Endothelial cell (in vitro differentiated cells): Measurements from ENCODE around the gene EPB41L1. TPM values are rescaled to one million over a fixed set of nuclear protein-coding genes. Genes with fewer than 3 reads are reported as not detected.

Experiments used
- DNase-seq: peaks from one replicate; pipeline ENCODE4 v3.0.0; 2021; ENCODE audit warnings: low spot score
- H3K27ac Mint-ChIP-seq: one replicate; pipeline ENCODE4 v1.8.0; 2021; ENCODE audit warnings: mixed read lengths, inconsistent platforms; ENCODE audit not compliant: unreplicated experiment
- H3K27me3 Mint-ChIP-seq: one replicate; pipeline ENCODE4 v1.8.0; 2021; ENCODE audit warnings: mild to moderate bottlenecking, moderate library complexity, mixed read lengths, inconsistent platforms; ENCODE audit not compliant: unreplicated experiment
- H3K36me3 Mint-ChIP-seq: one replicate; pipeline ENCODE4 v1.8.0; 2021; ENCODE audit warnings: mild to moderate bottlenecking, low read depth, mixed read lengths, inconsistent platforms; ENCODE audit not compliant: unreplicated experiment
- H3K4me1 Mint-ChIP-seq: one replicate; pipeline ENCODE4 v1.8.0; 2021; ENCODE audit warnings: mild to moderate bottlenecking, mixed read lengths, inconsistent platforms; ENCODE audit not compliant: unreplicated experiment
- H3K4me3 Mint-ChIP-seq: one replicate; pipeline ENCODE4 v1.8.0; 2021; ENCODE audit warnings: mild to moderate bottlenecking, mixed read lengths, inconsistent platforms; ENCODE audit not compliant: unreplicated experiment
- H3K9me3 Mint-ChIP-seq: one replicate; pipeline ENCODE4 v1.8.0; 2021; ENCODE audit warnings: mixed read lengths, inconsistent platforms; ENCODE audit not compliant: unreplicated experiment
- total RNA-seq: library from RNA; stranded (reverse); fragmentation: NEBNext Ultra II Directional; extraction: Animal tissue kit (Norgen Biotek cat#: 25700); gene quantifications from one replicate; pipeline ENCODE4 v1.2.1, GENCODE V29; 2021; ENCODE audit not compliant: unreplicated experiment
- TF ChIP-seq, protein P1 (sequence below): fragments of 200-600 bp; sonication (generic); IDR thresholded peaks from one replicate; pipeline ENCODE4 v1.5.0; 2021; ENCODE audit warnings: antibody characterized with exemption; ENCODE audit not compliant: unreplicated experiment

The EPB41L1 gene
- total RNA-seq, 1 donor from 2014 or later = 19.3 TPM

DNA sequence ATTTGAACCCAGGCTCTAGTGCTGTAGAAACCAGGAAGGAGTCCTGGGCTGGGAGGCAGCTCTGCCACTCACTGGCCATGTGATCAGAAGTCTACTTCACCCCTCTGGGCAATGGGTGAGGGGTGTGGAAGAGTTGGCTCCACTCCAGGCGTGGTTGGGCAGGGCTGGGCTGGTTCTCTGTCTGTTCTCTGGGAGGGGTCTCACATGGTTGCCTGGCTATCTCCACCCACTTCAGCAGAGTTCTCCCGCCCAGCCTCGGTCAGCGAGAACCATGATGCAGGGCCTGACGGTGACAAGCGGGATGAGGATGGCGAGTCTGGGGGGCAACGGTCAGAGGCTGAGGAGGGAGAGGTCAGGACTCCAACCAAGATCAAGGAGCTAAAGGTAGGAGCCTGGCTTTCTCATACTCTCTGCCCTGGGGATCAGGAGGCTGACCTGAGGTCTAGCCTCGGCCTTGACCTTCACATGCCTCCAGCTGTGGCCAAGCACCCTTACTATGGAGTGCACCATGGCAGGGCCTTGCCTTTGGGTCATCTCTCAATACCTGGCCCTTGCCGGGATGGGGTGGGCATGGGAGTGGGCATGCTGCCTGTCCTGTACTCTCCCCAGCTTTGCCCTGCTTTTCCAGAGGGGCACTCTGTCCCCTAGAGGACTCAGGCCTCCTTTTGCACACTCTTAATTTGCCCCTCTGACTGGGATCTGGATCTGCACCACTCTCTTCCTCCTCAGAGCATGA, 39.6 kb downstream of the EPB41L1 start:
- Mint-ChIP-seq H3K9me3 (no peaks in the 10 kb centered on the region), H3K4me3 (no peak overlapping the region), H3K36me3 (peaks cover 16% of the 10 kb centered on the region), H3K27ac (no peak overlapping the region), H3K27me3 (peaks cover 2% of the 10 kb centered on the region), H3K4me1 (no peaks in the 10 kb centered on the region)
- DNase-seq = no peak
- TF ChIP-seq, protein P1, sequence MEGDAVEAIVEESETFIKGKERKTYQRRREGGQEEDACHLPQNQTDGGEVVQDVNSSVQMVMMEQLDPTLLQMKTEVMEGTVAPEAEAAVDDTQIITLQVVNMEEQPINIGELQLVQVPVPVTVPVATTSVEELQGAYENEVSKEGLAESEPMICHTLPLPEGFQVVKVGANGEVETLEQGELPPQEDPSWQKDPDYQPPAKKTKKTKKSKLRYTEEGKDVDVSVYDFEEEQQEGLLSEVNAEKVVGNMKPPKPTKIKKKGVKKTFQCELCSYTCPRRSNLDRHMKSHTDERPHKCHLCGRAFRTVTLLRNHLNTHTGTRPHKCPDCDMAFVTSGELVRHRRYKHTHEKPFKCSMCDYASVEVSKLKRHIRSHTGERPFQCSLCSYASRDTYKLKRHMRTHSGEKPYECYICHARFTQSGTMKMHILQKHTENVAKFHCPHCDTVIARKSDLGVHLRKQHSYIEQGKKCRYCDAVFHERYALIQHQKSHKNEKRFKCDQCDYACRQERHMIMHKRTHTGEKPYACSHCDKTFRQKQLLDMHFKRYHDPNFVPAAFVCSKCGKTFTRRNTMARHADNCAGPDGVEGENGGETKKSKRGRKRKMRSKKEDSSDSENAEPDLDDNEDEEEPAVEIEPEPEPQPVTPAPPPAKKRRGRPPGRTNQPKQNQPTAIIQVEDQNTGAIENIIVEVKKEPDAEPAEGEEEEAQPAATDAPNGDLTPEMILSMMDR = no peak

DNA sequence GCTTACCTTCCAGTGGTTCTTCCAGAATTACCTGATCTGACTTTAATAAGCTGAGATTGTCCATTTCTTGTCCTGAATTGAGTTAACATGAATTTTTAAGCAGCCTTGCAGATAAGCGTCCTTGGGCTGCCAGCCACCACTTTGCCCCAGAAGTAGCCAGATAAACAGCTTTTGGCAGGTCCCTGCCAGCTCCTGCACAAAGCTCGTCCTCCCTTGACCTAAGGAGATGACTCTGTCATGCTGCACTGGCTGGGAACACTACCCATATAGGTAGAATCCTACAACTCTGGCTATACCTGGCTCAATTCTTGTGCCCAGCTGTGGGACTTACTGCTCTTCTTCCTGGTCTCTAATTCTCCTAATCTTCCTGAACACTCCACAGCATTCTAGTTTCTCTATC, 42.1 kb downstream of the EPB41L1 start:
- Mint-ChIP-seq H3K27me3 (peaks cover 2% of the 10 kb centered on the region), H3K4me3 (no peak overlapping the region)
- no peak for DNase-seq

DNA sequence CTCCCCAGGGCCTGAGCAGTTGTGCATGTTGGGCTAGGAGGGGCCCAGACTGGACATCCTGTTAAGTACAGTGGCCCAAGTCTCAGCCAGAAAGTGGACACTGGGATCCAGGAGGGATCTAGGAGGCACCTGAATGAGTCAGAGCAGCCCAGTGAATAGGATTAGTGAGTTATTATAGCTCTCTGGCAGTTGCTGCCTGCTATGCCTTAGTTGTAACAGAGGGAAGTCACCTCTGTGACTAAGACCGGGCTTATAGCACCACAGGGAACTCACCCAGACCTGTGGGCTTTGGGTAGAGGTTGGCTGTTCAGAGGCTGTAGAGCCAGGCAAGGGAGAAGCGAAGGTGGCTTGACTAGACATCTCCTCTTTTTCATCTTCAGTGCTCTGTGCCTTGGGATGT, 42.7 kb downstream of the EPB41L1 start:
- peaks cover 13% of the 10 kb centered on the region for H3K36me3 Mint-ChIP-seq
- no peak overlapping the region for H3K4me3 Mint-ChIP-seq
- H3K9me3 Mint-ChIP-seq = no peaks in the 10 kb centered on the region
- no peak for DNase-seq
- H3K4me1 Mint-ChIP-seq = peaks cover 4% of the 10 kb centered on the region
- H3K27ac Mint-ChIP-seq = no peak overlapping the region
- TF ChIP-seq, protein P1 = no peak
- H3K27me3 Mint-ChIP-seq = peaks cover 2% of the 10 kb centered on the region

More for the DNA sequence above, 42.1 kb downstream of the EPB41L1 start:
- H3K9me3 Mint-ChIP-seq = no peaks in the 10 kb centered on the region
- H3K27ac Mint-ChIP-seq = no peak overlapping the region
- H3K4me1 Mint-ChIP-seq = peaks cover 4% of the 10 kb centered on the region
- peaks cover 13% of the 10 kb centered on the region for H3K36me3 Mint-ChIP-seq
- TF ChIP-seq, protein P1 = no peak

DNA sequence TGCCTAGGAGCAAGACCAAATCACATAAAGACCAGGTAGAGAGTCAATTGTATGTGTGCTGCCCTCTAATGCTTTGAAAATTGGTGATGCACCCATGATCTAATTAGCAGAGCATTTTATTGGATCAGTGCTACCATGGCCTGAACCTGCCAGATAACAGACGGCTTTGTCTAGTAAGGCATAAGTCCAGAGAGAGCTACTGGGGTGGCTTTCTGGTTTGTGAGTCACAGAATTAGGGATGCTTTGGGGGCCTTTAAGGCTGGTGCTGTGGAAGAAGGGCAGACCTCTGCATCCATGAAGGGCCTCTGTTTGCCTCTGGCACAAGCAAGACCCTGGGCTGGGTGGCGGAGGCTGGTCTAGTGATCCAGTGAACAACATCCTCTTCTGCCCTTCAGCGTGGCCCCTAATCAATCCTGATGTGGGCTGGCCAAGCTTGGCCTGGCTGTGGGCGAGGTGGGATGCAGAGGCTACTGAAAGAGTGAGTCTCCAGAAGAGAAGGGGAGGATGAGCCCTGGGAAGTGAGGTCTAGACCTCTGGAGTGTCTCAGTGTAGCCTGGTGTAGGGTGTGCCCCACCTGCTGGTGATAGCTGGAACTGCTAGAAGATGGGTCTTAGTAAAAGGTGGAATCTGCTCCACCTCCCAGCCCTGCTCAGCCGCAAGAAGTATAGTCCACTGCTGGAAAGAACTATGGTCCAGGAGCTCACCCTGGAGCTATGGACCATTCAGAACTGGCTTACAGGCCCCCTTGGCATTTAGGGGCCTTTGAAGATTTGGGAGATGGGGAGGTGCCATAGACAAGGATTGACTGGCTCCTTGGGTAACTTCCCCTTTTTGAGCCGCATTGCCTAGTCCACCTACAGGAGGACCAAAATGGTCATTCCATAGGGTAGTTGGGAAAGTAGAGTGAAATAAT, 45.1 kb downstream of the EPB41L1 start:
- DNase-seq = peak; percentile 86
- H3K36me3 Mint-ChIP-seq = peaks cover 12% of the 10 kb centered on the region
- H3K9me3 Mint-ChIP-seq = no peaks in the 10 kb centered on the region
- no peak overlapping the region for H3K27ac Mint-ChIP-seq
- H3K4me3 Mint-ChIP-seq = no peak overlapping the region
- H3K4me1 Mint-ChIP-seq = peaks cover 4% of the 10 kb centered on the region
- peaks cover 2% of the 10 kb centered on the region for H3K27me3 Mint-ChIP-seq
- TF ChIP-seq, protein P1 = peak; percentile 92

DNA sequence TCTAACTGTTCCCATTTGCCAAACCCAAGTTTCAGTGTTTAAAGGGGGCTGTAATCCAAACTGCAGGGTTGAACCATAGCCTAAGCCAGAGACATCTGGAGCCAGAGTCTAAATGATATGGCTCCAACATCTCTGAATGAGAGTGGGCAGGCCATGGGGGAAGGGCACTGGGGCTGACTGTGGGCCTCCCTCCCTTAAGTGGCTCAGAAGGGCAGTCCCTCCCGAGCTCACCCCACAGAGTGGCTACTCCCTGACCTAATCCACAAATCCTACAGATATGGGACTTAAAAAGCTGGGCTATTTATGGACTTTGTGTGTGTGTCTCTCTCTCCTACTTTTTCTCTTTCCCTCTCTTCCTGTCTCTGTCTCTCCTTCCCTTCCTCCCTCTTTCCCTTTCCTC, 45.9 kb downstream of the EPB41L1 start:
- DNase-seq = no peak
- Mint-ChIP-seq H3K9me3 (no peaks in the 10 kb centered on the region), H3K27ac (no peak overlapping the region), H3K36me3 (peaks cover 7% of the 10 kb centered on the region), H3K27me3 (peaks cover 2% of the 10 kb centered on the region), H3K4me3 (no peak overlapping the region), H3K4me1 (peaks cover 4% of the 10 kb centered on the region)
- TF ChIP-seq, protein P1 = no peak
